Measurements from ENCODE around the gene SEMA4C.

SEMA4C gene

DNA sequence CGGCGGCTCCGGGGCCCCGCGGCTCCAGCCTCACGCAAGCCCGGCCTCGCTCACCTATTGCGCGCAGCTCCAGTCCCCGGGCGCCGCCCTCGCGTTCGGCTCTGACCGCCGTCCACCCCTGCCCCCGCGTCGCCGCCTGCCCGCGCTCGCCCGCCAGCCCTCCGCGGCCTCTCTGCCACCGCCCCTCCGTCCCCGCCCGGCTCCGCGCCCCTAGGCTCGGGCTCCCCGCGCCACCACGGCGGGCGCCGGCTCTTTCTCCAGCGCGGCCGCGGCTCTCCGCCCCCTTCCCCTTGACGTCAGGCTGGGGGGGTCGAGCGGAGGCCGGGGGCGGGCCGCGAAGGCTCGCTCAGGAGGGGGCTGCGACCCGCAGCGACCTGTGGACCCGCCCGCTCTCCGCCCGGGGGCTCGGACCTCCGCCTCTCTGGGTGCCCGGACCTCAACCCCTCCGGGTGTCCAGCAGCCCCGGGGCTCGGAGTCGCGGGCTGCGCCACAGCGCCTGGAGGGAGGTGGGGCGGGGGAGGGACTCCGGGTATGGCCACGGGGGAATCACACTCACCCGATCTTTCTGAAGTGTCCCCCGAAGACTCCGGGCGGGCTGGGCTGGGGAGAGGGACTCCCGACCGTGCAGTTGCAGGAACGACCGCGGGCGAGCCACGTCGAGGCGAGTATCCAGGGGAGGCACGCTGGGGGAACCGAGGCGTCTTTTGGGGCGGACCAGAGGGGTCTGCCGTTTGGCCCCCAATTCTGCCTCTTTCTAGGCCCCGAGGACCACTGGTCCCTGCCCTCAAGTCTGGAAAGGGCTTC lies at the start of gene SEMA4C:
Gene SEMA4C, minus strand, starts transcription at position 259 of the 804 bp plus-strand sequence. CDS start 2,194 bp downstream, outside the sequence.
- no peak for FAIRE-seq

GRCh38 chr2:96918754-96919550 lies 49.1 kb upstream of the SEMA4C start:
- no peak for FAIRE-seq

- FAIRE-seq, result no peak
Observed at GRCh38 chr2:96918092-96918753, 48.3 kb upstream of the SEMA4C start.

- no peak for FAIRE-seq
Observed at GRCh38 chr2:96916646-96917543, 47.0 kb upstream of the SEMA4C start.

GRCh38 chr2:96916156-96916630 lies 46.3 kb upstream of the SEMA4C start:
- FAIRE-seq, result no peak

DNA sequence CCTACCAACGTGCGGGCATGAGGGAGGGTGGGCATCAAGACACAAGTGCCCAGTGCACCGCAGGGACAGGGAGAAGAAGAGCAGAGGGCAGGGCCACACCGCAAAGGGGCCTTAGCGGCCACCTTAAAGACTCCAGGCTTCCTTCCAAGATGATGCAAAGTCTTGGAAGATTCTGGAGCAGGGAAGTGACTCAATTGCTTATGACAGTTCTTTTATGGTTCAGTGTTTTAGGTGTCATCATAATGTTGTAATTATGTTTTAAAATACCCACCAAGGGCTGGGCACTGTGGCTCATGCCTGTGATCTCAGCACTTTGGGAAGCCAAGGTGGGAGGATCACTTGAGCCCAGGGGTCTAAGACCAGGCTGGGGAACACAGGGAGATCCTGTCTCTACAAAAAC lies 44.5 kb upstream of the SEMA4C start:
- FAIRE-seq, result no peak

- FAIRE-seq, result no peak
Observed at GRCh38 chr2:96913398-96914202, 43.7 kb upstream of the SEMA4C start.

DNA sequence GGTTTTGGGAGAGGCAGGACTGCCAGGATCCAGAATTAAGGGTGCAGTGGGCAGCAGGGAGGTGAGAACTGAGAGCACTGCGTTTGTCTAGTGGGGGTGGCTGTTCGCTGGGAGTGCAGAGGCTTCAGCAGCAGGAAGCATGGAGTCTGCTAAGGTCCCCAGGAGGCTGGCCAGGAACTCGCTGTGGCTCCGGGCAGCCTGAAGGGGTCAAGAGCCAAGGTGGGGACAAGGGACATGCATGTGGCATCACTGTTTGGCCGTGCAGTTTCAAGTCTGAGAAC lies 43.2 kb upstream of the SEMA4C start:
- FAIRE-seq, result no peak

- FAIRE-seq, result no peak
Observed at GRCh38 chr2:96912346-96913116, 42.7 kb upstream of the SEMA4C start.

GRCh38 chr2:96909611-96910021 lies 39.7 kb upstream of the SEMA4C start:
- FAIRE-seq, result no peak

GRCh38 chr2:96907115-96908041 lies 37.5 kb upstream of the SEMA4C start:
- no peak for FAIRE-seq

- FAIRE-seq, result no peak
Observed at GRCh38 chr2:96906729-96907114, 36.8 kb upstream of the SEMA4C start.

DNA sequence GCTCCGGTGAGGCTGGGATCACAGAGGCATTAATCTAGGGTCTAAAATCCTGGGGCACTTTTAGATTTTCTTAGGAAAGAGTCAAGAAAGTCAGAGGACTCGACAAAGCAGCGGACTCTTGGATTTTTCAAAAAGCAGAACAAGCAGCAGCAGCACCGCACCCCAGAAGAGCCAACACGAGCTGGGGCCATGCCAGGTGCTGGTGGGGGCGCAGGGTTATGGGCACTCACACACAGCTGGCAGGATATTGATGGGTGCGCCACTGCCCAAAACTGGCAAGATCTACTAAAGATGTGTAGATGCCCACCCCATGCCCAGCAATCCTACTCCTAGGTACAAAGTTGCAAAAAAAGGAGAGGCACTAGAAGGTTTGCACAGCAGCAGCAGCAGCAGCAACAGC lies 33.9 kb upstream of the SEMA4C start:
- FAIRE-seq, result no peak

- no peak for FAIRE-seq
Observed at GRCh38 chr2:96903318-96903717, 33.4 kb upstream of the SEMA4C start.

DNA sequence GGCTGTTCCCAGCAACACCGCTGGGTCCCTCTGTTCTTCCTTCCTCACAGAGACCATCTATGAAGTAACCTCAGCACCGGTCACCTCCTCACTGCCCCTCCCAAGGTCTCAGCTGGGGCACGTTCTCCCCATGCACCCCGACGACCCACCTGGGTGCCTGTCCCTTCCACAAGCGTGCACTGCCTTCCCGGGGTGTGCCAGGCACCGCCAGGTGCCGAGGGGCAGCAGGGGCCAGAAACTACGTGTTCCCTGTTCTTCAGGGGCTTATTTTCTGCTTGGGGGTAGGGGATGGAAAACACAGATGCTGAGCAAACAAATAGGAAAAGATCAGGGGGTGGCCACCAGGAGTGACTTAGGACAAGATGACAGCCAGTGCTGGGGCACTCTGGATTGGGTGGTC lies 30.4 kb upstream of the SEMA4C start:
- no peak for FAIRE-seq

GRCh38 chr2:96899413-96899741 lies 29.5 kb upstream of the SEMA4C start:
- no peak for FAIRE-seq

DNA sequence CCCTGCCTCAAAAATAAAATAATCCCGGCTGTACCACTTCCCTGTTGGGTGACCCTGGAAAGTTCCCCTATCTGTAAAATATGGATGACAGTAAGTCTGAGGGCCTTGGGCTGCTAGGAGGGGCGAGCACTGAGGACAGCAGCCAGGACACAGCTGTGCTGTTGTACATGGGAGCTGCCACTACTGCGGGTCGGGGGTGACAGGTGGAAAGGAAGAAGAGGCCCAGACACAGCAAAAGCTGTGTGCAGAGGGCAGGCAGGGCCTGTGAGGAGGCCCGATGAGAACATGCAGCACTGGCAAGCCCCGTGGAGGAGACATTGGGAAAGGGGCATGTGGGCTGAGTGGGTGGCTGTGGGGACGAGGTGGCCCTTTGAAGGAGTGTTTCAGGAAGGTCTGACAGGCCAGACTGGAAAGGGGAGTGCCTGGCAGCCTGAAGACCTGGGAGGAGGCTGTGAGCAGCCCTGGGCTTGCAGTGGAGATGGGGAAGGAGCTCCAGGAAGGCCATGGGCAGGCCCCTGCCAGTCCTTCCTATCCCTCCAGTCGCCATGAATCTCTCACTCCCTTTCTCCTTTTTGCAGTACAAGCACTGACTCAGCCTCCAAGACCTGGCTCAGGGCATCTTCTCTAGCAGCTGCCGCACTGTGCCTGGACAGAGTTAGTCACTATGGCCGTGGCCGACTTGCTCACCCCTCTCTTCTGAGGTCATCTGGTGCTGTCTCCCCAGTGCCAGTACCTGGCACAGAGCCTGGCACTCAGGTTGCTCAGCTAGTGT lies 28.9 kb upstream of the SEMA4C start:
- FAIRE-seq, result no peak

- FAIRE-seq, result no peak
Observed at GRCh38 chr2:96898135-96898505, 28.2 kb upstream of the SEMA4C start.

DNA sequence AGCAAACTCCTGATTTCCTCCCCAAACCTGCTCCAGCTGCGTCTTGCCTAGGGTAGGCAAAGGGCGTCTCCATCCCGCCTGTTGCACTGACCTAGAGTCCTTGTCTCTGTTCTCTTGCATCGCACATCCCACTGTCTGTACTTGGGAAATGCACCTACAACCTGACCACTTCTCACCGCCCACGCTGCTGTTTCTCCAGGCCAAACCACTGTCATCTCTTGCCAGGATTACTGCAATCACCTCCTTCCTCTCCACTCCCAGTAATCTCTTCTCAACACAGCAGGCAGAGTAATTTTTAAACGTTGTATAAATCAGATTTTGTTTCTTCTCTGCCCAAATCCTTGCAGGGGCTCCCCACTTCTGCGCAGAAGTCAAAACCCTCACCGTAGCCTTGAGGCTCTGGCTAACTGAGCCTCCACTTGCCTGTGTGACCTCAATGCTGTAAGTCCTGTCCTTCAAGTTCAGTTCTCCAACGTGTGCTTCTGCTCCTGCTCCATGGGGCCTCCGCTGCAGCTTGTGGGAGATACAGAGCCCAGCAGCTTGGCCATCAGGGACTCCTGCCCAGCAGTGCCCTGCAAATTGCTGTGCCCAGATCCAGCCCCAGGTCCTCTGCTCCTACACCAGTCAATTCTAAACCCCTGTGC lies 27.7 kb upstream of the SEMA4C start:
- no peak for FAIRE-seq
